Measurements from ENCODE around the gene ZBTB32.

The ZBTB32 gene

GRCh38 chr19:35755131-35755549 is 50.8 kb downstream of the ZBTB32 start:
- no peak for DNase-seq

- DNase-seq, result peak; percentile 61
These were observed 51.4 kb downstream of the ZBTB32 start for GRCh38 chr19:35755550-35756376.

GRCh38 chr19:35756377-35757230 is 52.2 kb downstream of the ZBTB32 start, which contains the start of gene HSPB6:
TSS of gene HSPB6 (minus strand) at chr19:35757029. CDS start at chr19:35757008, 21 bp downstream.
- DNase-seq, result no peak

- no peak for DNase-seq
These were observed 52.9 kb downstream of the ZBTB32 start for GRCh38 chr19:35757231-35757748.

- DNase-seq, result peak; percentile 99
These were observed 53.6 kb downstream of the ZBTB32 start, which contains the start of gene PROSER3 for GRCh38 chr19:35757749-35758608. TSS of gene PROSER3 (plus strand) at chr19:35758176. CDS start at chr19:35758216, 40 bp downstream.

GRCh38 chr19:35759697-35760096 is 55.3 kb downstream of the ZBTB32 start:
- DNase-seq, result no peak

- no peak for DNase-seq
These were observed 56.5 kb downstream of the ZBTB32 start for GRCh38 chr19:35760711-35761349.

GRCh38 chr19:35764432-35765315 is 60.3 kb downstream of the ZBTB32 start:
- DNase-seq, result no peak
